Esophagus squamous epithelium (tissue), 5 donors: Measurements from ENCODE around the gene LPP. TPM values are rescaled to one million over a fixed set of nuclear protein-coding genes. Genes with fewer than 3 reads are reported as not detected.

ENCODE experiments used
- DNase-seq: peaks from one replicate; lab custom pipeline; 2025; lab: John Stamatoyannopoulos, UW
- H3K27ac ChIP-seq, 4 donors: fragments of 200-600 bp; sonication (generic); one replicate each; pipeline ENCODE4 v1.5.1; 2016 to 2019; ENCODE audit warnings: mild to moderate bottlenecking in 1 of 4
- H3K27me3 ChIP-seq, 4 donors: fragments of 200-600 bp; sonication (generic); 1 replicate in 3 of 4; 2 replicates in 1 of 4; pipeline versions ENCODE4 v1.5.1 to v1.6.0; 2017 to 2021; ENCODE audit warnings: antibody characterized with exemption in 1 of 4
- H3K36me3 ChIP-seq, 3 donors: fragments of 200-600 bp; sonication (generic); one replicate each; pipeline ENCODE4 v1.5.1; 2016 to 2019
- H3K4me1 ChIP-seq, 3 donors: fragments of 200-600 bp; sonication (generic); one replicate each; pipeline ENCODE4 v1.5.1; 2017 to 2019
- H3K4me3 ChIP-seq, 4 donors: fragments of 200-600 bp; sonication (generic); 1 replicate in 3 of 4; 2 replicates in 1 of 4; pipeline ENCODE4 v1.5.1; 2016 to 2019; ENCODE audit warnings: mild to moderate bottlenecking in 2 of 4, moderate library complexity in 1 of 4
- H3K9me3 ChIP-seq, 3 donors: fragments of 200-600 bp; sonication (generic); one replicate each; pipeline ENCODE4 v1.5.1; 2016 to 2019
- CTCF ChIP-seq, 6 experiments: fragments of 450-650 bp in 4 of 6; fragments of 200-600 bp in 2 of 6; sonication (generic) in 2 of 6; IDR thresholded peaks; one replicate each; pipeline ENCODE4 v1.5.1; 2016 to 2019; ENCODE audit warnings: antibody characterized with exemption in 6 of 6, mild to moderate bottlenecking in 4 of 6, moderate library complexity in 4 of 6
- POLR2A ChIP-seq, 4 donors: fragments of 450-650 bp; IDR thresholded peaks; one replicate each; pipeline ENCODE4 v1.6.1; 2017; ENCODE audit warnings: antibody characterized with exemption in 4 of 4, mild to moderate bottlenecking in 4 of 4, moderate library complexity in 3 of 4
- WGBS, 2 donors: methylation state at CpG; one replicate each; pipeline ENCODE4 v1.1.5; 2018; 5-methylcytosine and 5-hydroxymethylcytosine counted together
- intact Hi-C: fragments of 100-400 bp; cut with DNase I; formaldehyde crosslinking; loops from one replicate; pipeline ENCODE4 v1.15.0; 2022
- total RNA-seq, 4 donors: library from RNA; depleted of rRNA; stranded (reverse); fragments of >200 nt; gene quantifications; one replicate each; pipeline ENCODE4 v1.1.0, GENCODE V29; 2016
- donor health status: DM: yes; HTN: yes; CAD: no.

The LPP gene
- total RNA-seq, 4 donors from 2014 or later = 41.4 to 369 (median 97.3) TPM

- no peaks in the 10 kb centered on the region for H3K9me3 ChIP-seq
- peaks cover 5 to 57% (median 22%) of the 10 kb centered on the region in 3 donors for H3K4me1 ChIP-seq
- intact Hi-C loops = no loop called here
- H3K4me3 ChIP-seq = no peak overlapping the region
- no peaks in the 10 kb centered on the region for H3K27me3 ChIP-seq
- H3K36me3 ChIP-seq = no peaks in the 10 kb centered on the region
- 91 to 96% methylated on average over 4 of the region's 4 CpGs for WGBS, 2 donors
- no peak for DNase-seq
- no peak for TF ChIP-seq POLR2A (IDR thresholded peaks at IDR 0.05)
- TF ChIP-seq CTCF (IDR thresholded peaks at IDR 0.05) = no peak
- H3K27ac ChIP-seq = peak overlapping the region in 2 of 4 donors; percentile 34 to 58
These were observed 316.7 kb downstream of the LPP start for GRCh38 chr3:188470508-188471130.

DNA sequence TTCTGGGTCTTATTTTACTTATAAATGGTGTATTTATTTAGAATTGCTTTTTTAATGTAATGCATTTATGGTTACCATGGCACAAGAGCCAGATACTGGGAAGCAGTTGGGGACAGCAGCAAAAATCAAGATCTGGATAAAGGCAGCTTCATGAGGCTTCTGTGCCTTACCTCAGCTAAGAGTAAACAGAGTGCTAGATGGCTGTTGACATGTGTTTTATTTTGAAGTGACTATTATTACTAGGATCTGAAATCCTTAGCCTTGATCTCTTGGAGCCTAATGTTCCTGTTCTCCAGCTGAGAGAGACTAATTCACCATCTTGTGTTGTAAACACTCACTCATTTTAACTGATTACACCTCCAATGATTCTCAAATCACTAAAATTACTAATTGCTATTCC lies 317.8 kb downstream of the LPP start:
- no peaks in the 10 kb centered on the region for H3K27me3 ChIP-seq
- no peaks in the 10 kb centered on the region for H3K9me3 ChIP-seq
- no peak overlapping the region for H3K4me3 ChIP-seq
- peak overlapping the region in 3 of 4 donors; percentile 30 to 58 (median 45) for H3K27ac ChIP-seq
- no peaks in the 10 kb centered on the region for H3K36me3 ChIP-seq
- peaks cover 5 to 54% (median 22%) of the 10 kb centered on the region in 3 donors for H3K4me1 ChIP-seq
- no peak for DNase-seq
- TF ChIP-seq CTCF (IDR thresholded peaks at IDR 0.05) (no peak), POLR2A (IDR thresholded peaks at IDR 0.05) (no peak)
- intact Hi-C loops = no loop called here

- no peaks in the 10 kb centered on the region for H3K9me3 ChIP-seq
- no peaks in the 10 kb centered on the region for H3K36me3 ChIP-seq
- peaks cover 5 to 54% (median 22%) of the 10 kb centered on the region in 3 donors for H3K4me1 ChIP-seq
- no peak for DNase-seq
- H3K27me3 ChIP-seq = no peaks in the 10 kb centered on the region
- H3K4me3 ChIP-seq = no peak overlapping the region
- intact Hi-C loops = no loop called here
- TF ChIP-seq POLR2A (IDR thresholded peaks at IDR 0.05) (no peak), CTCF (IDR thresholded peaks at IDR 0.05) (no peak)
- peak overlapping the region in 2 of 4 donors; percentile 45 to 58 for H3K27ac ChIP-seq
- WGBS, 2 donors = 42 to 46% methylated on average over 1 of the region's 1 CpG
These were observed 318.4 kb downstream of the LPP start for GRCh38 chr3:188472336-188472735.

DNA sequence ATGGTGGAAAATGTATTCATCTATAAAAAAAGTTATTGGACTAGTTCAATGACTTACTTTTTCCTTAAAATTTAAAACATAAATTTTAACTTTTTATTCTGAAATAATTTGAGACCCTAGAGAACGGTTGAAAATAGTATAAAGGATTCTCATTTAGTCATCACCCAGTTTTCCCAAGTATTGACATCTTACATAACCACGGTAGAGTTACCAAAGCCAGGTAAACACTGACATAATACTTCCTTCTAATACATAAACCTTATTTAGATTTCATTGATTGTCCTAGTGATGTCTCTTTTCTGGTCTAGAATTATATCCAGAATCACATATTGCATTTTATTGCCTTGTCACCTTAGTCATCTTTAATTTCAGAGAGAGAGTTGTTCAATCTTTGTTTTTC lies 319.1 kb downstream of the LPP start:
- peaks cover 5 to 51% (median 22%) of the 10 kb centered on the region in 3 donors for H3K4me1 ChIP-seq
- no peaks in the 10 kb centered on the region for H3K27me3 ChIP-seq
- intact Hi-C loops = no loop called here
- 83 to 85% methylated on average over 2 of the region's 2 CpGs for WGBS, 2 donors
- H3K36me3 ChIP-seq = no peaks in the 10 kb centered on the region
- TF ChIP-seq CTCF (IDR thresholded peaks at IDR 0.05) (no peak), POLR2A (IDR thresholded peaks at IDR 0.05) (no peak)
- no peak overlapping the region for H3K4me3 ChIP-seq
- peak overlapping the region in 2 of 4 donors; percentile 45 to 58 for H3K27ac ChIP-seq
- no peak for DNase-seq
- H3K9me3 ChIP-seq = no peaks in the 10 kb centered on the region

GRCh38 chr3:188473591-188474288 lies 319.8 kb downstream of the LPP start:
- H3K27me3 ChIP-seq = no peaks in the 10 kb centered on the region
- no peak for DNase-seq
- no peak overlapping the region for H3K4me3 ChIP-seq
- intact Hi-C loops = no loop called here
- H3K4me1 ChIP-seq = peaks cover 0 to 44% (median 15%) of the 10 kb centered on the region in 3 donors
- H3K36me3 ChIP-seq = no peaks in the 10 kb centered on the region
- no peak for TF ChIP-seq POLR2A (IDR thresholded peaks at IDR 0.05)
- no peak for TF ChIP-seq CTCF (IDR thresholded peaks at IDR 0.05)
- WGBS, 2 donors = 97 to 100% methylated on average over 2 of the region's 2 CpGs
- H3K27ac ChIP-seq = no peak overlapping the region
- no peaks in the 10 kb centered on the region for H3K9me3 ChIP-seq
